Measurements from ENCODE around the gene TPSAB1.
"Not testable (repeated sequence)": the region's sequence is repeated elsewhere in the genome, so short reads cannot be mapped to it uniquely, and the experiment has no call there.

The TPSAB1 gene

DNA sequence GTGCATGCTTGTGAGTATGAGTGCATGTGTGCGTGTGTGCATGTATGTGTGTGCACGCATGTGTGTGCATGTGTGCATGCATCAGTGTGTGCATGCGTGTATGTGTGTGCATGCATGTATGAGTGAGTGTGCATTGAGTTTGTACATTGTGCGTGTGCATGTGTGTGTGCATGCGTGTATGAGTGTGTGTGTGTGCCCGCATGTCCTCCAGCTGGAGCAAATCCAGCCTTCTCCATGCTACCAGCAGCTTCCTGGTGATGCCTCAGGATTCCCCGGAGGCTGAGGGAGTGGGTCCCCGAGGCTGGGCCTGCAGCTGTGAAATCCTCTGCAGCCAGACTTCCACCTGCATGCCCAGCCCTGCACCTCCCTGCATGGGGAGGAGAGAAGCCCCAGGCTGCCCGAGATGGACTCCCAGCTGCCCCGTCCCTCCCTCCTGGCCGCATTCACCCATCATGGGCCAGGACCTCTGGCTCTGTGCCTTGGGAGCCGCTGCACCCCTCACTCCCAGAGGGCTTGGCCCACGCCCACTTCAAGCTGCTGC, 24.7 kb downstream of the TPSAB1 start:
- DNase-seq (ENCODE audit: low read depth) = no peak

DNA sequence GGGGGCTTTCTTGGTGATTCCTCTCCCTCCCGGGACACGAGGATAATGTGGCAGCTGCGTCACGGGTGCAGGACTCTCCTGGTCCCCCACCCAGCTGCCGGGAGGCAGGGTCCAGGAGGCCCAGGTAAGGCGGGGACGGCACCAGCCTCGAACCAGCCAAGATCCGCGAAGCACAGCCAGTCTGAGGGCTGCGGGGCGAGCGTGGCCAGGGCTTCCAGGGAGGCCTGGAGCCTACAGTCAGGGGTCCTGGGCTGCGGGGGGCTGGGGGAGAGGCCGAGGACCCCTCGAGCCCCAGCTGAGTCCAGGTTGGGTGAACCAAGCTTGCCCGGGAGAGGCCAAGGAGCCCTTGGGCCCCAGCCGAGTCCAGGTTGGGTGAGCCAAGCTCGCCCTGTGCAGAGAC, 25.3 kb downstream of the TPSAB1 start:
- no peak for DNase-seq (ENCODE audit: low read depth)

DNA sequence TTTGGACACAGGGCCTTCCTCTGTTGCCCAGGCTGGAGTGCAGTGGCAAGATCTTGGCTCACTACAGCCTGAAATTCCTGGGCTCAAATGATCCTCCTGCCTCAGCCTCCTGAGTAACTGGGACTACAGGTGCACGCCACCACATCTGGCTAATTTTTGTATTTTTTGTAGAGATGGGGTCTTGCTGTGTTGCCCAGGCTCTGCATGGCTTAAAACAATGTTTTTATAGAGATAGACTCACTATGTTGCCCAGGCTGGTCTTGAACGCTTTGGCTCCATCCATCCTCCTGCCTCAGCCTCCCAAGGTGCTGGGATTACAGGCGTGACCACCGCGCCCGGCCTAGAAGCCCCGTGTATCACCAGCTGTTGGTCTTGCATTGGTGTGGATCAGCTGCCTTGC, 28.9 kb downstream of the TPSAB1 start:
- not testable (repeated sequence) for DNase-seq (ENCODE audit: low read depth)

DNA sequence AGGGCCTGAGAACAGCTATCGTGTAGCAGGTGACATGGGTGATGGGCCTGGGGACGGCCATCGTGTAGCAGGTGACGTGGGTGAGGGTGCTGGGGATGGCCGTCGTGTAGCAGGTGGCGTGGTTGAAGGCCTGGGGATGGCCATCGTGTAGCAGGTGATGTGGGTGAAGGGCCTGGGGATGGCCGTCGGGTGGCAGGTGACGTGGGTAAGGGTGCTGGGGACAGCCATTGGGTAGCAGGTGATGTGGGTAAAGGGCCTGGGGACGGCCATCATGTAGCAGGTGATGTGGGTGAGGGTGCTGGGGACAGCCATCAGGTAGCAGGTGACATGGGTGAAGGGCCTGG, 30.8 kb downstream of the TPSAB1 start:
- no peak for DNase-seq (ENCODE audit: low read depth)

DNA sequence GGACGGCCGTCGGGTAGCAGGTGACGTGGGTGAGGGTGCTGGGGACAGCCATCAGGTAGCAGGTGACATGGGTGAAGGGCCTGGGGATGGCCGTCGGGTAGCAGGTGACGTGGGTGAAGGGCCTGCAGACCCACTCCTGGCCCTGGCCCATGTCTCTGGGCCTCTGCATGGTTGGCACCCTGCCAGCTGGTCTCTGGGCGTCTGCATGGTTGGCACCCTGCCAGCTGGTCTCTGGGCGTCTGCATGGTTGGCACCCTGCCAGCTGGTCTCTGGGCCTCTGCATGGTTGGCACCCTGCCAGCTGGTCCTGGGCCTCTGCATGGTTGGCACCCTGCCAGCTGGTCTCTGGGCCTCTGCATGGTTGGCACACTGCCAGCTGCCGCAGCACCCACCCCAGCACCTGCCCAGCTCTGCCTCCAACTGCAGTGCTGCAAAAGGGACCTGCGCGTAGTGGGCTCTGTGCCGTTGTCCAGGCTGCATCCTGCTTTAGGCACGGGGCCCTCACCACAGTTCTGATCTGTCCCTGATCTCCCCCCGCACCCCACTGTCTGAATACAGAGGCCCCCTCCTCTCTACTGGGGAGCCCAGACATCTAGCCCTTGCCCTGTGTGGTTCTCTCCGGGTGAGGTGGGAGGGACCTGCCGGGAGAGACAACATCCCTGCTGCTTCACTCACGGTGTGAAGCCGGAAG, 31.4 kb downstream of the TPSAB1 start:
- DNase-seq (ENCODE audit: low read depth) = not testable (repeated sequence)

DNA sequence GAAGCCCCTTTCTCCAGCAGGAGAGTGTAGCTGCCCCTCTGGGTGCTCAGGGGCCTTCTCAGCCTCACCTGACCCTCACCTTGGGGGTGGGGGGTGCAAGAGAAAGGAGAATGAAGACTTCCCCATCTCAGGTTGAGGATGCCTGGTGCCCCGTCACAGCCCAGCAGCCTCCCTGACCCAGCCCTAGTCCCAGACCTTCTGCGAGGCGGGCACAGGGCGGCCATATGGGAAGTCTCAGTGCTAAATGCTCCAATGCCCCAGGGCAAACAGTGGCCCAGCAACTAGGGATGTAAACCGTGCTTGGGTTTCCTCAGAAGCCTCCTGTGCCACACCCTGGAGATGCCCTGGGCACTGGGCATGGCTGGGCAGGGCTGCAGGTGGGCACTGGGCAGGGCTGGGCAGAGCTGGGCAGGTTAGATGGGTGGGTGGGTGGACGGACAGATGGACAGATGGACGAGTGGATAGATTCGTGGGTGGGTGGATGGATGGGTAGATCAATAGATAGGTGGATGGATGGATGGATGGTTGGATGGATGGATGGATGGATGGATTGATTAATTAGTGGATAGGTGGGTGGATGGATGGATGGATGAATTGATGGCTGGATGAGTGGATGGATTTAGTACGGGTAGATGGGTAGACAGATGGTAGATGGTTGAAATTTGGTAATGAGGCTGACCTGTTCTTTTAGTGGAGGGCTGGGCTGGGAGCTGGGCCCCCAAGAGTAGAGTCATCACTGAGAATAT, 32.1 kb downstream of the TPSAB1 start:
- DNase-seq (ENCODE audit: low read depth) = no peak

DNA sequence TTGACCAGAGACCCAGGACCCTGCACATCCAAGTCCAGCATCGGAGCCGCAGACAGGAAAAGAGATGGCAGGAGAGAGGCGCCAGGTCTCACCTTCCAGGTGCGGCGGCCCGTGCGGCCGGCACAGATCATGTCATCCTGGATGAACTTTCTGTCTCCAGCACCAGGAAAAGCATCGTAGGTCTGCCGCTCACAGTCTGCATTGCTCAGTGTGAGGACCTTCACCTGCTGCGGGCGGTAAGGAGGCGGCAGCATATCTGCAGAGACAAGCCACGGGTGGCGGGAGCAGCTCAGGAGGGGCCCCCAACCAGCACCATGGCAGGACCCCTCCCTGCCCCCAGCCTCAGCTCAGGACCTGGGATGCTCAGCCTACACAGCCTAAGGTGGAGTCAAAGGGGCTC, 33.3 kb downstream of the TPSAB1 start:
- DNase-seq (ENCODE audit: low read depth) = no peak

DNA sequence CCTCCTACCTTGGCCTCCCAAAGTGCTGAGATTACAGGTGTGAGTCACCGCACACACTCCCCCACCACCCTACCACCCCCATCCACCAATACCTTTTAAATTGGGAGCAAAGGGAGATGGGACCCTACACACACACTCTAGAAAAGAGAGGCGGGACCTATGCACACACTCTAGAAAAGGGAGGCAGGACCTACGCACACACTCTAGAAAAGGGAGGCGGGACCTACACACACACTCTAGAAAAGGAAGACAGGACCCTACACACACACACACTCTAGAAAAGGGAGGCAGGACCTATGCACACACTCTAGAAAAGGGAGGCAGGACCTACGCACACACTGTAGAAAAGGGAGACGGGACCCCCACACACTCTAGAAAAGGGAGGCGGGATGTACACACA, 34.3 kb downstream of the TPSAB1 start:
- no peak for DNase-seq (ENCODE audit: low read depth)

DNA sequence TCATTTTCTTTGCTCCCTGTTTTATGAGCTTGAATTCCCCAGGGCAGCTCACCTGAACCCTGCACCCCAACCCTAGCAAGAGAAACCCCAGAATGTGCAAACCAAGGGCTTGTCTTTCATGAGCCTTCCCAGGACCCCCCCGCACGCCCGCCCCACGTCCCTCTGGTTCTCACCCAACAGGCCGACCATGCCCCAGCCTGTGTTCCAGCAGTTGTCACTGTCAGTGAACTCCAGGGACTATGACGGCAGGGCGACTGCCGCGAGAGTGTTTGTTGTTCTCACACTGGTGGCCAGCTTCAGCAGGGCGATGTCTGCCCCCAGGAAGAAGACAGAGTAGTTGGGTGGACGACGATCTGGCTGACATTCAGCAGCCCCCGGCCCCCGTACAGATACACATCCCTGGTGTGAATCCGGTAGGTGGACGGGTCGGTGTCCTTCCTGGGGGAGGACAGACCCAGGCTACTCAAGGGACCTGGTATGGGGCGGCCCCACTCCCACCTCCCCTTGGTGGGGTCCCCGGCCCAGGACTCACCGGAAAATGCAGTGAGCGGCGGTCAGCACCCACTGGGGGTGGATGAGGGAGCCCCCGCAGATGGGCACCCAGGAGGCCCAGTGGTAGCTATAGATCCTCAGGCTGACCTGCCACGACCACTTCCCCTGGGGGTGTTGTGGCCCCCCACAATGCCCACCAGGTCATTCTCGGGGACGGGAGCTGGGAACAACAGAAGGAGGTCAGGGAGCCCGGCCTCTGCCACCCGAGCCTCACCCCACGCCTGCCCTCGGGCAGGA, 35.5 kb downstream of the TPSAB1 start:
- no peak for DNase-seq (ENCODE audit: low read depth)

DNA sequence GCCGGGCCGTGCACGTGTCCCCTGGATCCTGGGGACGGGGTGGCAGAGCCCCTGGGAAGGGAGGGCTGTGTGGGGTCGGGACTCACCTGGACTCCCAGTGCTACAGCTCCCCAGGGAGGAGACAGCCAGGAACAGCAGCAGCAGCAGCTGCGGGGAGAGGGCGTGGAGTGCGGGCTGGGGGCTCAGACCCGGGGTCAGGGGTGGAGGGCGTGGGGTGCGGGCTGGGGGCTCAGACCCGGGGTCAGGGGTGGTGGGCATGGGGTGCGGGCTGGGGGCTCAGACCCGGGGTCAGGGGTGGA, 36.0 kb downstream of the TPSAB1 start:
- DNase-seq (ENCODE audit: low read depth) = no peak

DNA sequence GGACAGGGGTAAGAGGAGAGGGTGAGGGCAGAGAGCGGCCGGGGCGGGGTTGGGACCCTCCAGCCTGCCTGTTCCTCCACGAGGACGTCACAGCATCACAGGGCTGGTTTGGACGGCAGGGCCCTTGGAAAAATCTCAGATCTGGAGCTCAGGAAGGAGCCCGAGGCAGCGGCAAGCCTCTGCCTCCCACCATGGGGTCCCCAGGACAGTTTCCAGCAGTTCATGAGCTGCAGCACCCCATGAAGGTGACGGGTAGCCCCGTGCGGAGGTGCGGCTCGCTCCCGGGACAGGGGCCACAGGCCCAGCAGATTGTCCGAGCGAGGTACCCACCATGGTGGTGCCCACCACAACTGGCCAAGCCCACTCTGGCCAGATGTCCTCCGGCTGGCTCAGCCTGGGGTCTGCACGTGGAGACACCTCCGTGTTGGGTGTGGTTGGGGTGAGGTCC, 36.7 kb downstream of the TPSAB1 start:
- DNase-seq (ENCODE audit: low read depth) = no peak

DNA sequence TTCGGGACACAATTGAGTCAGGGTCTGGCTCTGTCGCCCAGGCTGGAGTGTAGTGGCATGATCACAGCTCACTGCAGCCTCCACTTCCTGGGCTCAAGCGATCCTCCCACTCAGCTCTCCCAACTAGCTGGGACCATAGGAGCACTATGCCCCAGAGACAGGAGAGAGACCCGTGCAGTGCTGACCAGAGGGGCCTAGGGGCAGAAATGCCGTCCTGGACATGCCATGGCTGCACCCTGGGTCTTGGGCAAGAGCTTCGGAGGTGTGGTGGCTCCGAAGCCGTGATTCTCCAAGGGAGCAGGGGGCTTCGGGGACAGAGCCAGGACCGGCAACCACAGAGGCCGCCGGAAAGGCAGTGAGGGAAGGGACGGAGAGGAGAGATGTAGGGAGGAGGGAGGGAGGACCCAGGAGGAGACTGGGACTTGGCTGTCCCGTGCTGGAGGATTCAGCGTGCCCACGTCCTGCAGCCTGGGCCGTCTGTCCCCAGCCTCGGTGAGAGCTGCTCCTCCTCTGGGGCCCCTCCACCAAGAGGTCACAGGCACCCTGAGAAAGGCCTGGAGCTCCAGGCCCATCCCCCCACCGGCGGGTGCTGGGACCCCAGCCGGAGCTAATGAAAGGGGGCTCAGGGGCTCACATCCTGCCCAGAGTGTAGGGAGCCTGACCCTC, 37.2 kb downstream of the TPSAB1 start:
- DNase-seq (ENCODE audit: low read depth) = no peak

DNA sequence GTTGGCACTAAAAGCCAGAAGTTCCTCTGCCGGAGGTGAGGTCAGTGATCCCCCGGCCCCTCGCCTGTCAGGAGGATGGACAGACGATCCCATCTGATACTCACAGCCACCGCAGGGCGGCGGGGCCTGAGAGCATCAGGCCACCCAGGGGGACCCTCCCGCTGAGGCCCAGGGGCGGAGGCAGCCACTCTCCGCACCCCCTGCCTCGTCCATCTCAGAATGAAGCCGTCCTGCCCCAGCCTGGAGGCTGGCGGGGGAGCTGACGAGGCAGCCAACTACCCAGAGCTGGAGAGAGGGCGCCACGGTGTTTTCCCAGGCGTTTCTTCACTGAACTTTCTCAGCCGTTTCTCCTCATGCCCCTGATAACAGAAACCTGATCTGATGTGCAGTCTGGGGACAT, 38.0 kb downstream of the TPSAB1 start:
- no peak for DNase-seq (ENCODE audit: low read depth)

DNA sequence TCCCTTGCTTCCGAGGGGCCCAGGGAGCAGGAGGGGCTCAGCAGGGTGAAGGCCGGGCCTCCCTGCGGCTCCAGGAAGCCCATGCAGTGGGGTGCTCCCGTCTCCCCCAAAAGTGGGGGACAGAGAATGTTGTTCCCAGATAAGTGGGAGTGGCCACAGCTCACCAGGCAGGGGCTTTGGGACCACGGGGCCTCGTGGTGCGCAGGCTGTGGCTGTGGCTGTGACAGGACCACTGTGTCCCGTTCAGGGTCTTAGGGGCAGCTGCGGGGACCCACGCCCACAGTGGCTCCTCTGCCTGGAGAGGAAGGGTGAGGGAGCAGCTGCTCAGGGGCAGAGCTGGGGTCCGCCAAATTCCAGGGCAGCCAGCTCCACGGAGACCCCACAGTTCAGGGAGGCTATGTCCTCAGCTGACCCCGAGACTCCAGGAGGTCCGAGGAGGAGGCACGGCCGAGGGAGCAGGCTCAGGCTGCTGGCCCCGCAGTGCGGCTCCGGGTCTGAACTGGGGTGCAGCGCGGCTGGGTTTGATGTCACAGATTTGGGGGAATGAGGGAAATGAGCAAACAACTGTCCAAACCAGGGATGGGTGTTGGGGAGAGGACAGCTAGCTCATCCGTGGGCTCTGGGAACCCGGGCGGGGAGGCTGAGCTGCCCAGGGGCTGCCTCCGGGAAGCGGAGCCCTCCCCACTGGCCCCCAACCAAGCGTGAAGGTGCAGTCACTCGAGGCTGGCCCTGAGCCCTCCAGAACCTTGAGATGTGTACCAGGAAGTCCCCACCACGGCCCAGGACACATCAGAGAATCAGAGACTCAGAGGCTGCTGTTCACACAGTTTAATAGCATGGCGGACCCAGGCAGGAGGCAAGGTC, 38.8 kb downstream of the TPSAB1 start:
- DNase-seq (ENCODE audit: low read depth) = no peak

DNA sequence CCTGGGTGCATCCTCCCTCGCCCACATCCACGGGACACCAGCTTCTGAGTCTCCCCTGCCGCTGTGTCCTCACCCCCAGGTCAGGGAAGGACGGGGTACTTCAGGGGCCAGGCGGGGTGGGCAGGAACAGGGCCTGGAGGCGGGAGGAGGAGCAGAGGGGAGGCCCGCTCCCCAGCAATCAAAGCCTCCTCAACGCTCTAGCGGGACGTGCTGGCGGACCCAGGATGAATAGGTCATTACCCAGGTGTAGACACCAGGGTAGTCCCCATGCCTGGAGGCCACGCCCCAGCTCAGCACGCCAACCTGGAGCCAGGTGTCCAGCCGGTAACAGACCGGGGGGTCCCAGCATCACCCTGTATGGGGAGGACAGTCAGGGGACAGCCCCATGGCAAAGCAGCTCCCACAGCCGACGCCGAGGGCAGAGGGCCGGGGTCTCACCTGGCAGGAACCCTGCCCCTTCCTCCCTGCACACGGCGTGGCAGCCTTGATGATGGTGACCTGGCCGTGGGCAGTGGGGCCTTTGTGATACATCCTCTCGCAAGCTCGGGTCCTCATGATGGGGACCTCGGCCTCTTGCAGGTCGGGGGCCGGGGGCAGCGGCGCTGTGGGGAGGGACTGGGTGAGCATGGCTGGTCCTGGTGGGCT, 39.6 kb downstream of the TPSAB1 start:
- DNase-seq (ENCODE audit: low read depth) = no peak

DNA sequence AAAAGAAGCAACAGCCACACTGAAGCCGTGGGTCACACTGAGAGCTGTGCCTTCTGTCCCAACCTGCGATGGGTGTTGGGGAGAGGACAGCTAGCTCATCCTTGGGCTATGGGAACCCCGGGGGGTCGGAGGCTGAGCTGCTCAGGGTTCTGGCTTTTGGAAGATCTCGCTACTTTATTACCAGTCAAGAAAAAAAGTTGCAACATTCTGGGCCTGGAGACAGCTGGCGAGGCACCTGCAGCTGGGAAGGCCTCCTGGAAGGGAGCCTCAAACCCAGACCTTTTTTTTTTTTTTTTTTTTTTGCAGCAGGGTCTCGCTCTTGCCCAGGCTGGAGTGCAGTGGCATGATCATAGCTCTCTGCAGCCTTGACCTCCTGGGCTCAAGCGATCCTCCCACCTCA, 40.3 kb downstream of the TPSAB1 start:
- no peak for DNase-seq (ENCODE audit: low read depth)

DNA sequence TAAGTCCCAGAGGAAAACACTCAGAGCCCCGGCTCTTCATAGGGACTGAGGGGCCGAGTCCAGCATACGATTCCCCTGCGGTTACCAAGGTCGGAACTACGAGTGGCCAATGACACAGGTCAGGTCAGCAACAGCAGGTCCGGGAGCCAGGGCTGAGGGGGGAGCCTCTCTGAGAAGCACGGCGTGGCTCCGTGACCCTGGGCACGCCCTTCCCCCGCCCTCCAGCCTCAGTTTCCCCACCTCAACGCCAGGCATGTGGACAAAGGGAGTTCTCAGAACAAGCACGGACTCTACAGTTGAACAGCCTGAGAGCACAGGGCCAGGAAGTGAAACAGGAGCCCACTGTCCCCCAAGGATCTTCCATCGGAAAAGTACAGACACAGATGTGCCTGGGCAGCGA, 41.0 kb downstream of the TPSAB1 start:
- no peak for DNase-seq (ENCODE audit: low read depth)

DNA sequence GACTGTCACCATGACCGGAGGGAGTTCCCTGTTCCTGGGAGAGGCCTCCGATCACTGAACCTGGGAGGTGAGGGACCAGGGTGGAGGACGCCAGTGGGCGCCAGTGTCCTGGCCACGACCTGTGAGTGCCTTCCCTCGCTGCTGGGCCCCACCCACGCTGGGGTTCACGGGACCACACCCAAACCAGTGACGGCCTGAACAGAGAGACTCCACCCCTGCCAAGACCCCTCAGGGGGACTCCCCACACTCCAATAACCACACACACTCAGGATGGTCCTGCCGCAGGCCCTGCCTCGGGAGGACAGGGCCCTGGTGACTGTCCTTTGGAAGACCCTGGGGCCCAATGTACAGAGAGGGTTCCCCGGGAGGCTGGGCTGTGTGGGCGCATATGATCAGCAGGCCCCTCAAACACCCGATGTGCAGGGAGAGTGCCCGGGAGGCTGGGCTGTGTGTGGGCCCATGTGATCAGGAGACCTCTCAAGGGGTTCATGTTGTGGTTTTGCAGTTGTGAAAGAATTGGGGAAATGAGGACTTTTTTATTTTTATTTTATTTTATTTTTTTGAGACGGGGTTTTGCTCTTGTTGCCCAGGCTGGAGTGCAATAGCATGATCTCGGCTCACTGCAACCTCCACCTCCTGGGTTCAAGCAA, 41.9 kb downstream of the TPSAB1 start:
- no peak for DNase-seq (ENCODE audit: low read depth)

DNA sequence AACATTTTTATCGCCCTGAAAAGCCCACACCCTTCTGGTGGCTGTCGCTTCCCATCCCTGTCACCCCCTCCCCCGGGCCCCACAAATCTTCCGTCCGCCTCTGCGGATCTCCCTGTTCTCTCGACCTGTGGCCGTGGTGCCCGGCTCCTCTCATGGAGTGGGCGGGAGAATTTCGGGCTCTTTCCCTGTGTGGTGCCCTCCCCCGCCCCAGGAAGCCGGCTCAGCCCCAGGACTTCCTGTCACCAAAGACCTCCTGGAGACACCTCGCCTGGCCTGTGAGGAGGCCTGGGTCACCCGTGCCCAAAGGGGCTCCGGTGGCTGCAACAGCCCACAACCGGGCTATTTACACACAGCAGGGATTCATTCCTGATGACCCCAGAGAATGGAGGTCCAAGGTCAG, 42.8 kb downstream of the TPSAB1 start:
- no peak for DNase-seq (ENCODE audit: low read depth)

DNA sequence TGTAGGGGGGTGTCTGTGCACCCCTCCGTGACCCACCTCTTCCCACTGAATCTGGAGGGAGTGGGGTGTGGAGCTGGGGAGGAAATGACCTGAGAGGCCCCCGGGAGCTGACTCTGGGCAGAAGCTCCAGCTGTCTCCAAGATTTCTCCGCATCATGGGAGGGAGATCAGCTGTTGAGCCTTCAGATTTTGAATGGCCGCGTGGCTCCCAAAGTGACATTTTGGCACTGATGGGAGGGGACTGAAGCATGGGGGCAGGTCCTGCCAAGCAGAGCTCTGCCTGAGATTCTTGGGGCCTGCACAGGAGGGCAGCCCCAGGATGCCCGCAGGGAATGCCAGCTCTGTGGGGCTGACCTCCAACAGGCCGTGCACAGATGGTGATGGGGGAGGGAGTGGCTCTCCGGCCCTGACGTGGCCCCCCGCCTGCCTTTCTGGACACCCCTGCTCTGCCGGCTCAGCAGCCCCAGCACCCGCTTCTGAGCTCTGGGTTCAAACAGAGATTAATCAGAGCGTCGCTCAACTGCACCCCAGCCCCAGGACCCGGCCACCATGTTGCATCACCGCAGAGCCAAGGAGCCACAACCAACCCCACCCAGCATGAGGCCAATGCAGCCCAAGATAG, 43.6 kb downstream of the TPSAB1 start:
- DNase-seq (ENCODE audit: low read depth) = no peak

Data from activated T-cell treated with anti-CD3 and anti-CD28 coated beads for 48 hours (primary cell).